Liver (tissue), 9 donors: ENCODE results near the gene RBCK1. TPM values are rescaled to one million over a fixed set of nuclear protein-coding genes. Genes with fewer than 3 reads are reported as not detected.

Experiments
- DNase-seq: peaks from one replicate; pipeline ENCODE4 v3.0.0-alpha.2; 2017; ENCODE audit warnings: low spot score
- H3K27ac ChIP-seq, 2 donors: one replicate each; pipeline ENCODE4 v1.7.0; 2013; ENCODE audit warnings: inconsistent platforms in 2 of 2, low read length in 2 of 2, control low read depth in 1 of 2, low read depth in 1 of 2, mild to moderate bottlenecking in 1 of 2
- H3K27me3 ChIP-seq, 4 donors: one replicate each; pipeline versions ENCODE4 v1.6.1 to v1.7.0; 2013; ENCODE audit warnings: low read length in 3 of 4, inconsistent platforms in 1 of 4, mild to moderate bottlenecking in 1 of 4, moderate library complexity in 1 of 4; ENCODE audit not compliant: control insufficient read depth in 4 of 4, insufficient read depth in 4 of 4
- H3K36me3 ChIP-seq, 4 donors: one replicate each; pipeline versions ENCODE4 v1.6.1 to v1.7.0; 2013; ENCODE audit warnings: low read length in 3 of 4, mild to moderate bottlenecking in 3 of 4, low read depth in 1 of 4, moderate library complexity in 1 of 4; ENCODE audit not compliant: control insufficient read depth in 4 of 4, insufficient read depth in 3 of 4
- H3K4me1 ChIP-seq, 4 donors: one replicate each; pipeline versions ENCODE4 v1.6.1 to v1.7.0; 2013; ENCODE audit warnings: low read length in 3 of 4, mild to moderate bottlenecking in 3 of 4, moderate library complexity in 1 of 4; ENCODE audit not compliant: control insufficient read depth in 4 of 4, insufficient read depth in 4 of 4
- H3K4me3 ChIP-seq, 3 donors: one replicate each; pipeline versions ENCODE4 v1.6.1 to v1.7.0; 2013; ENCODE audit warnings: low read length in 3 of 3, control low read depth in 1 of 3, low read depth in 1 of 3, mild to moderate bottlenecking in 1 of 3
- H3K9ac ChIP-seq, 2 donors: one replicate each; pipeline ENCODE4 v1.7.0; 2013; ENCODE audit warnings: low read length in 2 of 2, mild to moderate bottlenecking in 2 of 2, moderate library complexity in 2 of 2, control low read depth in 1 of 2, low read depth in 1 of 2
- H3K9me3 ChIP-seq, 4 donors: one replicate each; pipeline versions ENCODE4 v1.6.1 to v1.7.0; 2013; ENCODE audit warnings: low read length in 3 of 4; ENCODE audit not compliant: control insufficient read depth in 4 of 4
- ATF3 ChIP-seq: IDR thresholded peaks from 2 replicates; pipeline ENCODE4 v1.6.1; 2016; ENCODE audit warnings: antibody characterized with exemption
- CTCF ChIP-seq: fragments of 150-350 bp; IDR thresholded peaks from 2 replicates; pipeline ENCODE4 v1.5.1; 2017; ENCODE audit warnings: improper control_type of control experiment, low read depth, low read length; ENCODE audit not compliant: missing input control
- EGR1 ChIP-seq, 2 donors: IDR thresholded peaks; 2 replicates each; pipeline ENCODE4 v1.6.1; 2016 to 2018; ENCODE audit warnings: antibody characterized with exemption in 2 of 2, low read depth in 2 of 2
- FOXA1 ChIP-seq: IDR thresholded peaks from 2 replicates; pipeline ENCODE4 v1.6.1; 2016; ENCODE audit warnings: antibody characterized with exemption
- FOXA2 ChIP-seq: IDR thresholded peaks from 2 replicates; pipeline ENCODE4 v1.6.1; 2016; ENCODE audit warnings: antibody characterized with exemption
- GABPA ChIP-seq, 2 donors: IDR thresholded peaks in 1 of 2; conservative IDR thresholded peaks in 1 of 2; 2 replicates each; pipeline ENCODE4 v1.6.1; 2016; ENCODE audit warnings: antibody characterized with exemption in 2 of 2, mild to moderate bottlenecking in 1 of 2, moderate library complexity in 1 of 2
- HNF4A ChIP-seq, 2 donors: conservative IDR thresholded peaks; 2 replicates each; pipeline ENCODE4 v1.6.1; 2016; ENCODE audit warnings: antibody characterized with exemption in 2 of 2, mild to moderate bottlenecking in 2 of 2
- HNF4G ChIP-seq: IDR thresholded peaks from 2 replicates; pipeline ENCODE4 v1.6.1; 2016; ENCODE audit warnings: antibody characterized with exemption
- JUND ChIP-seq, 2 donors: IDR thresholded peaks; 2 replicates each; pipeline ENCODE4 v1.6.1; 2016; ENCODE audit warnings: antibody characterized with exemption in 2 of 2
- MAX ChIP-seq: IDR thresholded peaks from 2 replicates; pipeline ENCODE4 v1.6.1; 2016; ENCODE audit warnings: antibody characterized with exemption
- NR2F2 ChIP-seq: IDR thresholded peaks from 2 replicates; pipeline ENCODE4 v1.6.1; 2016; ENCODE audit warnings: antibody characterized with exemption
- RAD21 ChIP-seq, 2 donors: IDR thresholded peaks; 2 replicates each; pipeline ENCODE4 v1.6.1; 2016; ENCODE audit warnings: antibody characterized with exemption in 2 of 2, mild to moderate bottlenecking in 2 of 2
- RXRA ChIP-seq, 2 donors: IDR thresholded peaks; 2 replicates each; pipeline ENCODE4 v1.6.1; 2017 to 2018; ENCODE audit warnings: antibody characterized with exemption in 2 of 2, mild to moderate bottlenecking in 1 of 2
- SP1 ChIP-seq: IDR thresholded peaks from 2 replicates; pipeline ENCODE4 v1.6.1; 2018; ENCODE audit warnings: antibody characterized with exemption, mild to moderate bottlenecking
- TAF1 ChIP-seq: conservative IDR thresholded peaks from 2 replicates; pipeline ENCODE4 v1.6.1; 2016; ENCODE audit warnings: antibody characterized with exemption, mild to moderate bottlenecking
- YY1 ChIP-seq: IDR thresholded peaks from 2 replicates; pipeline ENCODE4 v1.6.1; 2016; ENCODE audit warnings: antibody characterized with exemption, mild to moderate bottlenecking
- ZBTB33 ChIP-seq: IDR thresholded peaks from 2 replicates; pipeline ENCODE4 v1.6.1; 2016; ENCODE audit warnings: antibody characterized with exemption
- WGBS: extraction: QIAGEN DNeasy Blood & Tissue Kit; methylation state at CpG from one replicate; pipeline ENCODE4 v1.1.7; 2013; 5-methylcytosine and 5-hydroxymethylcytosine counted together
- polyA plus RNA-seq, 2 donors: library from polyadenylated mRNA; stranded (reverse) in 1 of 2; unstranded in 1 of 2; fragments of 200-250 nt in 1 of 2; fragments of >200 nt in 1 of 2; fragmentation: Nextera tagmentation in 1 of 2; extraction: Ambion mirVana in 1 of 2; gene quantifications; one replicate each; pipeline versions ENCODE4 v1.2.1 to v1.2.3, GENCODE V29; 2013 to 2015
- total RNA-seq, 2 donors: library from RNA; depleted of rRNA; stranded (reverse); fragments of >200 nt; gene quantifications; one replicate each; pipeline ENCODE4 v1.2.3, GENCODE V29; 2014
- donor health status: healthy.
- donor health status: healthy.
- donor health status: healthy.
- donor health status: healthy.
- donor health status: healthy.

Gene RBCK1
- total and polyA plus RNA-seq, 4 donors, result 18.0 to 62.6 (median 54.8) TPM

- 89% methylated on average over 13 of the region's 13 CpGs for WGBS
- no peaks in the 10 kb centered on the region for H3K27me3 ChIP-seq
- no peak overlapping the region for H3K4me3 ChIP-seq
- H3K4me1 ChIP-seq, result peaks cover 12 to 42% (median 25%) of the 10 kb centered on the region in 4 donors
- peaks cover 5 to 13% (median 9%) of the 10 kb centered on the region in 4 donors for H3K36me3 ChIP-seq
- no peak overlapping the region for H3K9ac ChIP-seq
- TF ChIP-seq YY1 (no peak), RAD21 (IDR thresholded peaks at IDR 0.05) (no peak), FOXA1 (no peak), HNF4A (conservative IDR thresholded peaks at IDR 0.05) (no peak), ATF3 (no peak), GABPA (IDR thresholded peaks at IDR 0.05 in 1 of 2, conservative IDR thresholded peaks at IDR 0.05 in 1 of 2) (no peak), SP1 (no peak), NR2F2 (no peak), HNF4G (no peak), TAF1 (no peak), FOXA2 (no peak), EGR1 (IDR thresholded peaks at IDR 0.05; ENCODE audit: low read depth in 2 of 2) (no peak), MAX (no peak), ZBTB33 (no peak), RXRA (IDR thresholded peaks at IDR 0.05) (no peak), JUND (IDR thresholded peaks at IDR 0.05) (no peak), CTCF (no peak)
- H3K9me3 ChIP-seq, result no peaks in the 10 kb centered on the region
- peak overlapping the region; percentile 64 to 90 for H3K27ac ChIP-seq
- no peak for DNase-seq
These were observed 9.1 kb downstream of the RBCK1 start for GRCh38 chr20:416950-417800.

GRCh38 chr20:417801-418342 lies 9.8 kb downstream of the RBCK1 start:
- TF ChIP-seq SP1, result no peak
- TF ChIP-seq HNF4A (conservative IDR thresholded peaks at IDR 0.05), result peak; percentile 23 to 36
- H3K27me3 ChIP-seq, result no peaks in the 10 kb centered on the region
- peaks cover 12 to 42% (median 25%) of the 10 kb centered on the region in 4 donors for H3K4me1 ChIP-seq
- H3K9me3 ChIP-seq, result no peaks in the 10 kb centered on the region
- H3K36me3 ChIP-seq, result peaks cover 5 to 20% (median 10%) of the 10 kb centered on the region in 4 donors
- WGBS, result 73% methylated on average over 12 of the region's 12 CpGs
- H3K4me3 ChIP-seq, result no peak overlapping the region
- peak overlapping the region; percentile 9 to 64 for H3K27ac ChIP-seq
- no peak for DNase-seq
- H3K9ac ChIP-seq, result no peak overlapping the region
